Measurements from ENCODE around the gene AKR1C4.
"Not testable (repeated sequence)": the region's sequence is repeated elsewhere in the genome, so short reads cannot be mapped to it uniquely, and the experiment has no call there.

AKR1C4 gene

DNA sequence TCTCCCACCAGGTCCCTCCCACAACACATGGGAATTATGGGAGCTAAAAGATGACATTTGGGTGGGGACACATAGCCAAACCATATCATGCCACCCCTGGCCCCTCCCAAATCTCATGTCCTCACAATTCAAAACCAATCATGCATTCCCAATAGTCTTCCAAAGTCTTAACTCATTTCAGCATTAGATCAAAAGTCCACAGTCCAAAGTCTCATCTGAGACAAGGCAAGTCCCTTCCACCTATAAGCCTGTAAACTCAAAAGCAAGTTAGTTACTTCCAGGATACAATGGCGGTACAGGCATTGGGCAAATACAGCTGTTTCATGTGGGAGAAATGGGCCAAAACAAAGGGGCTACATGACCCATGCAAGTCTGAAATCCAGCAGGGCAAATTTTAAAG lies 13.1 kb downstream of the AKR1C4 start:
- DNase-seq = not testable (repeated sequence)

DNA sequence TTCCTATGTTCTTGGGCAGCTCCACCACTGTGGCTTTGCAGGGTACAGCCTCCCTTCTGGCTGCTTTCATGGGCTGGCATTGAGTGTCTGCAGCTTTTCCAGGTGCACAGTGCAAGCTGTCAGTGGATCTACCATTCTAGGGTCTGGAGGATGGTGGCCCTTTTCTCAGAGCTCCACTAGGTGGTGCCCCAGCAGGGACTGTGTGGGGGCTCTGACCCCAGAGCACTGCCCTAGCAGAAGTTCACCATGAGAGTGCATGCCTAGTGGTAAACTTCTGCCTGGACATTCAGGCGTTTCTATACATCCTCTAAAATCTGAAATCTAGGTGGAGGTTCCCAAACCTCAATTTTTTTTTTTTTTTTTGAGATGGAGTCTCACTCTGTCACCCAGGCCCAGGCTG lies 13.6 kb downstream of the AKR1C4 start:
- not testable (repeated sequence) for DNase-seq

DNA sequence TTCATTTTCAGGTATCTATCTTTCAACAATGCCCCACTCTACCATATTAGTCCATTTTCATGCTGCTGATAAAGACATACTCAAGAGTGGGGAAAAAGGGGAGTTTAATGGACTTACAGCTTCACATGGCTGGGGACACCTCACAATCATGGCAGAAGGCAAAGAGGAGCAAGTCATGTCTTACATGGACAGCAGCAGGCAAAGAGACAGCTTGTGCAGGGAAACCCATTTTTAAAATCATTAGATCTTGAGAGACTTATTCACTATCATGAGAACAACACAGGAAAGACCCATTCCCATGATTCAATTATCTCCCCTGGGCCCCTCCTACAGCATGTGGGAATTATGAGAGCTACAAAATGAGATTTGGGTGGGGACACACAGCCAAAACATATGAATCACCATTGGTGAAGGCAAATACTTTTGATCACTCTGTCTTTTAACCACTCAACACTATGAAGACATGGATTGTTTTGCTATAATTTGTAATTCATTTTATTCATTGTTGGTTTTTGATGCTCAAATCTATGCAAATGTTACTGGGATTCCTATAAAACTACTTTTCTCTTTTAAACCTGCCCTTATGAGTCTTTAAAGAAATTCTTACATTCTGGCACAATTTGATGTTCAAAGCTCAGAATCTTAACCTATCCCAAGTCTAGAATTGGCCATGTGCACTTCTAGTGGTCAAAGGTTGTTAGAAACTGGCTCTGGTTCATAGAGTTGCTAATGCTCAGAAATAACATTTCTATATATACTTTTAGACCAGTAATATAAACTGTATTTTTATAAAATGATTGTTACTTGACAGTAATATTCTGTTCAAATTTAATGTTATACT lies 15.3 kb downstream of the AKR1C4 start:
- DNase-seq = no peak

DNA sequence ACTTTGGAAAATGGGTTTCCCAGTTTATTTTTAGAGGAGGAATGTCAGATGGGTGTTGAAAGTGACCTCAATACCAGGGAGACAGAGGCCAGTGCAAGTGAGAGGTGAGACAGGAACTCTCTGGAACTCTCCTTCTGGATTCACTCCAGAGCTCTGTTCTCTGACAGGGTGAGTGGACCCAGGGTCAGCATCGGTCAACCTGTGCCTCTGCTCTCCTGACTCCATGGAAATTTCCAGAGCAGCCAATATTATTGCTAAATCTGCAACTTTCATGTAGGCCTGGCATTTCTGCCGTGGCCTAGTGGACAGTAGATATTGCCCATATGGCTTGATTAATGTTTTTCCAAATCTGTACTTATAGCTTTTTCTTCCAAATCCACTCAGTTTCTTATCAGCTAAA lies 20.2 kb downstream of the AKR1C4 start:
- DNase-seq = no peak

DNA sequence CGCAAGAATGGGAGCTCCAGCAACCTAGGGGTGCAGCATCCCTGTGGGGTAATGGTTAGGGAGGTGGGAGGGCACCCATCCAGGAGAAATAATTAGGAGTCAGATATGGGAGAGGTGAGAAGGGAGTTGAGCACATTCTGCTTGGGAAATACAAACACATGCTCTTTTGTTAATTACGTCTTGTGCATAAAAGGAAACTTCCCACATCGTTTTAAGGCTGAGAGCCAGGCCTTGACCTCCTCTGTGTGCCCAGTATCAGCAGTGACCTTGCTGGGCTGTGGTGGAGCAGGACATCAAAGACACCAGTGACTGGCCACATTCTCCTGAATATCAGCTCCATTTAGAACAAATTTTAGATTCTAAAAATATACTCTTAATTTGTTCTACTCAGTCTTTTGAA lies 22.6 kb downstream of the AKR1C4 start:
- no peak for DNase-seq

DNA sequence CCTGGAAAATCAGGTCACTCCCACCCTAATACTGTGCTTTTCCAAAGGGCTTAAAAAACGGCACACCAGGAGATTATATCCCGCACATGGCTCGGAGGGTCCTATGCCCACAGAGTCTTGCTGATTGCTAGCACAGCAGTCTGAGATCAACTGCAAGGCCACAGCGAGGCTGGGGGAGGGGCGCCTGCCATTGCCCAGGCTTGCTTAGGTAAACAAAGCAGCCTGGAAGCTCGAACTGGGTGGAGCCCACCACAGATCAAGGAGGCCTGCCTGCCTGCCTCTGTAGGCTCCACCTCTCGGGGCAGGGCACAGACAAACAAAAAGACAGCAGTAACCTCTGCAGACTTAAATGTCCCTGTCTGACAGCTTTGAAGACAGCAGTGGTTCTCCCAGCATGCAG lies 26.3 kb downstream of the AKR1C4 start:
- DNase-seq = not testable (repeated sequence)

DNA sequence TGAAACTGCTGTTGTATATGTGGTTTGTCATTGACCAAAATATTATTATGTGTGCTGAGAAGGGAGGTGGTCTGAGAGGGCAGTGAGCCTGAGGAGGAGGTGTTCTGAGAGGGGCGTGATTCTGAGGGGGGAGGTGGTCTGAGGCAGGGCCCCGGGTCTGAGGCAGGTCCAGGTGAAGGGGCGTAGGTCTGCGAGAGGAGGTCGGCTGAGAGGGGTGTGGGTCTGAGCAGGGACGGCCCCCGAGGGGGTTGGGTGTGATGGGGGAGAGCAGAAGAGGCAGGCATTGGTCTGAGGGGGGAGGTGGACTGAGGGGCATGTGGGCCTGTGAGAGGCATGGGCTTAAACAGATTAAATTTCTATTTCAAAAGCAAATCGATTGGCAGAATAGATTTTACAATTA lies 32.4 kb downstream of the AKR1C4 start:
- DNase-seq = no peak

DNA sequence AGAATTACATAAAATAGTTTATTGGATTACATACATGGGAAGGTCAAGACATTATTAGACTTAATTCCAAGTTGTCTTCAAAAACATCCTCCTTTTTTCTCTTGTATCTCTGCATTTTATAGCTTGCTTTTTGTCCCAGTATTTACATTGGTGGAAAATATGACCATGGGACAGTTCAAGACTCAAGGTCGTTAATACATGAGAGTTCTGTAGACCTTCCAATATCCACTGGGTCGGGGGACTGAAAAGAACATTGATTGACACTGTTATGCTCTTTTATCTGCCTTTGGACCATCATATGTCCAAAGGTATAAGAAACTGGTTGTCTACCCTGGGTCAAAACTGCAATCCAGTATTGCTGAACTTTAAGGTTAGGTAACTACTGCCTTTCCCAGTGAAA lies 36.7 kb downstream of the AKR1C4 start:
- no peak for DNase-seq

DNA sequence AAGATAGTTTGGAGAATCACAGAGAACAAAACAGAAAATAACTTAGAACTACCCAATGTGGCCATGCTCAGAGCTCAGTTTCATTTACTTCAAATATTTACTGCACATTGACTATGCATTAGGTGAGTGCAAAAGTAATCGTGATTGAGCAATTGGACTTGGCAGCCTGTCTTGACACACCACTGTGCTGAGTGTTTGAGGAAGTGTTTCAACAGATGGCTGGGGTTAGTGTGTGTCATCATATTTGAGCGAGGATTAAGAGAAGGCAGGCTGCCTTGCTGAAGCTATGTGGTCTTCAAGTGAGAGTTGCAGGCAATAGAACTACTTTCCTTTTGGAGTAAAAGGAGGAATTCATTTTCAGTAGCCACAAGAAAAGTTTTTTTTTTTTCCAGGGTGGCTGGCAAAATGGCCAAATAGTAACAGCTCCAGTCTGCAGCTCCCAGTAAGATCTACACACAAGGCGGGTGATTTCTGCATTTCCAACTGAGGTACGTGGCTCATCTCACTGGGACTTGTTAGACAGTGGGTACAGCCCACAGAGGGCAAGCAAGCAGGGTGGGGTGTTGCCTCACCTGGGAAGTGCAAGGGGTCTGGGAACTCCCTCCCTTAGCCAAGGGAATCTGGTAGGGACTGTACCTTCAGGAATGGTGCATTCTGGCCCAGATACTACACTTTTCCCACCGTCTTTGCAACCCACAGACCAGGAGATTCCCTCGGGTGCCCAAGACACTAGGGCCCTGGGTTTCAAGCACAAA lies 37.6 kb downstream of the AKR1C4 start:
- DNase-seq = no peak

DNA sequence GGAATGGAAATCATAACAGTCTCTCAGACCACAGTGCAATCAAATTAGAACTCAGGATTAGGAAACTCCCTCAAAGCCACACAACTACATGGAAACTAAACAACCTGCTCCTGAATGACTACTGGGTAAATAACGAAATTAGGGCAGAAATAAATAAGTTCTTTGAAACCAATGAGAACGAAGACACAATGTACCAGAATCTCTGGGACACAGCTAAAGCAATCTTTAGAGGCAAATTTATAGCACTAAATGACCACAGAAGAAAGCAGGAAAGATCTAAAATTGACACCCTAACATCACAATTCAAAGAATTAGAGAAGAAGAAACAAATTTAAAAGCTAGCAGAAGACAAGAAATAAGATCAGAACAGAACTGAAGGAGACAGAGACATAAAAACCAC lies 40.9 kb downstream of the AKR1C4 start:
- DNase-seq = not testable (repeated sequence)

DNA sequence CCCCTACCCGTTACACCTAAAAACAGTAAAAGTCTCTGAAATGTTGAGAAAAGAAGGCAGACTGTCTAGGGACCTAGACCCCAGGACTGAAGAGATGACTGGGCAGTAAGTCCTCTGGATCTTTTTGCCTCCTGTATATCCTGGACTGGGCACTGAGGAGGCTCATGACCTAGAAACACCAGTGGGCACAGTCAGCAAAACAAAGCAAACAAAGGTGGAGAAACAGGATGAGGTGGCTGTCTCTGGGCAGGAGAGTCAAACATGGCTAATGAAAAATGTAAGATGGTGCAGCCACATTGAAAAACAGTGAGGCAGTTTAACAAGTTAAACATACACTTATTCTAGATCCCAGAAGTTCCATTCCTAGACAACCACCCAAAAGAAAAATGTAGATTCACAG lies 45.9 kb downstream of the AKR1C4 start:
- no peak for DNase-seq

DNA sequence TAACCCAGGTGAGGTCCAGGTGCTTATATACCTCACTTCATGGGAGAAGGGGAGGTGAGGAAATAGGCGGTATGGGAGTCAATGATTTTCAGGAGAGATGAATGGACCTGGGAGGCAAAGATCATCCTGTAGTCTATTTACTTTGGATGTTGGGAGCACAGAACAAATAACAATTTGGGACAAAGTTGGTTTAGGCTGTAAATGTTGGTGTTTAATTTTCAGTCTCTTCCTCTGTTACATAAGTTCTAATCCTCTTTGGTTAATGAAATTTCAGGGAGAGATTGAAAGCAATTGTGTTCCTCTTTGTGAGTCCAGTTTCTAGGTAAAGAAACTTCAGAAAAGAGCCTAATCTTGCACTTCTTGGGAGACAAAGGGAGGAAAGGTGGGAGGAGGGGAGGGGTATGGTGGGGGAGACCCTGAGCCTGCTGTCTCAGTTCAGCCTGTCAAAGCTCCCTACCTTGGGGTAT lies 46.9 kb downstream of the AKR1C4 start:
- no peak for DNase-seq

DNA sequence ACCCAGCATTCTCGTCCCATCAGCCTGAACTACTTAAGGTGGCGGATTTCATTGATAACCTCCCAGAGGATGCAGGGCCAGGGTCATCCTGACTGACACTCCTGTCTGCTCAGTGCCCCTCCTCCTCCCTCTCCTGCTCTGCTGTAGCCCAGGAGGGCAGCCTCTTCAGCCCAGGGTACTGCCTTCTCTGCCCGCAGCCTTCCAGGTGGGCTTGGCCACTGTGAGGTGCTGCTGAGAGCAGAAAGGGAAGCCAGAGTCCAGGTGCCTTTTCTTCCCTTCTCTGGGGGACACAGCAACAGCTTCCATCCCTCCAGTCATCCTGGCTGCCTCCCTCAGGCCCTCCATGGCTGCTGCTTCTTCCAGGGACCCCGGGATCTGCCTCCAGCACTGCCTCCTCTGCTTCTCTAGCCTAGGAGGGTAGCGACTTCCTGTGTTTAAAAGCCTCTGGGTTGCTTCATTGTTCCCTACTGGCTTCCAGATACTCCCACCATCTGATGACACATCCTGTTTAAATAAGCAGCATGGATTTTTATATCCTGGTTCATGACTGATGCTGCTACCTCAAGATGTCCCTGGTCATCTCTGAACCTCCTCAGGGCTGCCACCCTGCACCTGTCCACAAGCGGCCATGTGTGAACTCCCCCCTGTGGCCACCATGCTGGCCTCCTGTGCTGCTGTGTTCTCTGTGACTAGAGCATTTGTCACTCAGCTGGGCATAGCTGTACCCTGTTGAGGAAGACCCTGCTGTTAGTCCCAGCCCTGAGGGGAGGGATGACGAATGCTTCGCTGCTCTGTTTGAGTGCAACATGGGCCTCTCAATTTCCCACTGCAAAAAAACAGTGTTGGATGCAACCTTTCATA lies 55.8 kb downstream of the AKR1C4 start:
- DNase-seq = no peak

DNA sequence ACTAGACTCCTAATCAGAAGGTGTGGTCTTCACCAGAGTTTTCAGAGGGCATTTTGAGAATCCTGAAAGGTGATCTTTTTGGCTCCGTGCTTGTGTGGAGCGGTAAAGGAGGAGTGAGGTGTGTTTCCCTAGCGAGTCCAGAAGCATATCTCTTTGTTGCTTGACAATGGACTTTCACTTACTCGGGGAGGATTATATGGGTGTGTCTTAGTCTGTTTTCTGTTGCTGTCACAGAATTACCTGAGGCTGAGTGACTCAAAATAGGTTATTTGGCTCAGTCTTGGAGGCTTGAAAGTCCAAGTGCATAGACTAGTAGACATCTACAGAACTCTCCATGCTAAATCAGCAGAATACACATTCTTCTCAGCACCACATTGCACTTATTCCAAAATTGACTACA lies 57.9 kb downstream of the AKR1C4 start:
- DNase-seq = no peak

DNA sequence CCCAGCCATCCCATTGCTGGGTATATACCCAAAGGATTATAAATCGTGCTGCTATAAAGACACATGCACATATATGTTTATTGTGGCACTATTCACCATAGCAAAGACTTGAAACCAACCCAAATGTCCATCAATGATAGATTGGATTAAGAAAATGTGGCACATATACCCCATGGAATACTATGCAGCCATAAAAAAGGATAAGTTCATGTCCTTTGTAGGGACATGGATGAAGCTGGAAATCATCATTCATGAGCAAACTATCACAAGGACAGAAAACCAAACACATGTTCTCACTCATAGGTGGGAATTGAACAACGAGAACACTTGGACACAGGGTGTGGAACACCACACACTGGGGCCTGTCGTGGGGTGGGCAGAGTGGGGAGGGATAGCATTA lies 61.1 kb downstream of the AKR1C4 start:
- not testable (repeated sequence) for DNase-seq

DNA sequence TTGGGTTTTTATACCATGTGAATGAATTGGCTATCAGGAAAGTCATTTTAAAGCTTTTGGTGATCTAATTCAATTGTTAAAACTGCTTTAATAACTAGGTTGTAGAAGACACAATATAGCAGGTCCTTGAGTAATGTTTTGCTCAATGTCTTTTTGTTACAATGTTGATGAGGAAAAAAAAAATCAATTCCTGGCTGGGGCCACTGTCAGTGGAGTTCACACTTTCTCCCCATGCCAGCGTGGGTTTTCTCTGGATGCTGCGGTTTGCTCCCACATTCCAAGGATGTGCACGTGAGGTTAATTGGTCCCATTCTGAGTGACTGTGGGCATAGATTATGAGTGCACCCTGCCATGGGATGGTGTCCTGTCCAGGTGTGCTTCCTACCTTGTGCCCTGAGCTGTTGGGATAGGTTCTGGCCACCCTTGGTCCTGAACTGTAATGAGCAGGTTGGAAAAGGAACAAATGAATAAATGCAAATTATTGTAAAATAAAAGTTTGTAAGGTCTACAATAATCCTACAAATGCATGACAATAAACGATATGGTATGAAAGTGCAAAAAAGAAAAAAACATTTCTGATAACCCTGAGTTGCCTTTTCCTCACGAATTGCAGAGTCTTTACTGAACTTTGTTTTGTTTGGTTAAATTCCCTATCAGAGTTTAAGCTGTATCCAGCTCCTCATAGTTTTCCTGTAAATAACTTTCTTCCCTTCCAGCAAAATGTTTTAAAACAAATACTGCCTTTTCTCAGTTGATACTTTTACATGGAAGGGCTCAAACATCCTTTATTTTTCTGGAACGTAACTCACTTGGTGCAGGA lies 62.7 kb downstream of the AKR1C4 start:
- DNase-seq = no peak

DNA sequence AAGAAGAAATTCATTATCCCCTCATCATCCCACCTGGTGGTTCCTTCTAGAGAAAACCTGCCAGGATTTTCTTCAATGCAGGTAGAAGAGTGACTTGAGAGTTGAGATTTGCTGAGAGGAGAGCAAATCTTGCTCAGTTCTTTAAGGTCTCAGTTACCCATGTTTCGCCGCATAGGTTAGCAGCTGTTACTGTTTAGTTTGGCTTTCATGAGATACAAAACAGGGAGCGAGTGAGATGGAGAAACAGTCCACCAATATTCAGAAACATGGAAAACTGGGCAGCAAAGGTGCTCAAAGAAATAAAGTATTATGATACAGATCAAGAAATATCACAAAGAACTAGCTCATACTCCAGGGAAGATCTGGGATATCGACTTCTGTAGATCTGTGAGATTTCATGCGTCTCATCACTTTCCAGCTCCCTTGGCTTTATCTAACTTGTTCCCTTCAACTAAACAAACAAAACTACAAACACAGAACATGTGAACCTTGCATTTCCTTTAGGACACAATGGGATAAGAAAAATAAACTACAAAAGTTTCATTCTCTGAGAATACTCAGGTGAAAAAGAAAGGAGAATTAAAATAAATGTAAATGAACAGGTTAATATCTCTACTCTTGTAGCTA lies 63.4 kb downstream of the AKR1C4 start:
- no peak for DNase-seq

DNA sequence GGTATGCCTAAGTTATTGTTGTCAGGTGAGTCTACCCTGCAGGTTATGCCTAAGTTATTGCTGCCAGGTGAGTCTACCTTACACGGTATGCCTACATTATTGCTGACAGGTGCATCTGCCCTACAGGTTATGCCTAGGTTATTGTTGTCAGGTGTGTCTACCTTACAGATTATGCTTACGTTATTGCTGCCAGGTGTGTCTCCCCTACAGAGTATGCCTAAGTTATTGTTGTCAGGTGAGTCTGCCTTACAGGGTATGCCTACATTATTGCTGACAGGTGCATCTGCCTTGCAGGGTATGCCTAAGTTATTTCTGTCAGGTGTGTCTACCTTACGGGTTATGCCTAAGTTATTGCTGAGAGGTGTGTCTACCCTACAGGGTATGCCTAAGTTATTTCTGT lies 64.2 kb downstream of the AKR1C4 start:
- DNase-seq = no peak

DNA sequence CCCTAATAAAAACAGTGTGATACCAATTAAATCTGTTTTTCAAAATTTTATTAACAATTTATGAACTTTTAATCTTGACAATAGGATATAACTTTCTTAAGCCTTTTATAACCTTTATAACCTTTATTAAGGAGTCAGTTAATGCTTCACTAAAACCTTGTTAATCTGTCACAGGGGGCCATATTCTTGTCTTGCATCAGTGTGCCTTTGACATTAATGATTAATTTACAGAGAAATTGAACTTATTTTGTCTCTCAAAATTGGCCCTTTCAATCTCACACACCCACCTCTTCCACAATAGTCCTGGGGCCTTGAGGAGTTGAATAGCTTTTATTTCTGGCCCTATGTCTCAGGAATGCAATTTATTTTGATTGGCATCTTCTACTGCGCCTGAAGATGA lies 68.5 kb downstream of the AKR1C4 start:
- no peak for DNase-seq

DNA sequence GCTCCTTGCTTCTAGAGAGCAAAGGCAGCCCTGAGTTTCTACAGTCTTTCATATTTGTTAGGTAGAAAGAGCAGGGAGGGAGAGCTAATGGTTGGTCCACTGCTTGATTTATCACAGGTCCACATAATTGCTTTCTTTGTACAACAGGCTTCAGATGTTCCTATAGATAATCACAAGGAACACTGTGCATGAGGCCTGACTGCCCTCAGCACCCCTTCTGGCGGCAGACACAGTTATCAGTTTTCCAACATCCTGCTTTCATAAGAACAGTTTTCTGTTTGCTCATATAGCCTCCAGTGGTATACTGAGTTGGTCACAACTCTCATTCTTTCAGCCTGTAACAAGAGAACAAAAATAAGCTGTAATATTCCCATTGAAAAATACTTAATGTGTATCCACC lies 69.7 kb downstream of the AKR1C4 start:
- no peak for DNase-seq

DNA sequence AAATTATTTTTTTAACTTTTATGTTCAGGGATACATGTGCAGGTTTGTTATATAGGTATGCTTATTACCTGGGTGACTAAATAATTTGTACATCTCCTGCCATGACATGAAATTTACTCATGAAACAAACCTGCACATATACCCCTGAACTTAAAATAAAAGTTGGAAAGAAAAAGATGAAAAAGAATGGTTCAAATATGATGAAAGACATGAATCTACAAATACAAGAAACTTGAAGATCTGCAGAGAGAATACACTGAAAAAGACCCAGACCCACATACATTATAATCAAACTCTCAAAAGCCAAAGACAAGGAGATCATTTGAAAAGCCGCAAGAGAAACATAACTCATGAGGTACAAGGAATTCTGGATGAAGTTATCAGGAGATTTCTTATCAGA lies 70.2 kb downstream of the AKR1C4 start:
- DNase-seq = no peak

DNA sequence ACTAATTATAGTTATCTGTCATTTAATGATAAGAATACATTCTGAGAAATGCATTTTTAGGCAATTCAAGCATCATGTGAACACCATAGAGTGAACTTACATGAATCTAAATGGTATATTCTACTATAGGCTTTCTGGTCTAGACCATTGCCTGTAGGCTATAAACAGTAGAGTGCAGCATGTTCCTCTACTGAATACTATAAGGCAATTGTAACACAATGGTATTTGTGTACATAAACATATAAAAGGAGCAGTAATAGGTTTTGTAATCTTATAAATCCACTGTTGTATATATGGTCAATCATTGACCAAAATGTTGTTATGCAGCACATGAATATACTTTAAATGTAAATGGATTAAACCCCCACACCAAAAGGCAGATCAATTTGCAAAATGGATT lies 71.6 kb downstream of the AKR1C4 start:
- DNase-seq = no peak
